T1000 (cell line): Measurements from ENCODE around the gene CLEC2A.
"Not testable (repeated sequence)": the region's sequence is repeated elsewhere in the genome, so short reads cannot be mapped to it uniquely, and the experiment has no call there.

Experiments used
- DNase-seq: peaks from one replicate; lab custom pipeline; 2025; ENCODE audit warnings: mixed read lengths; lab: John Stamatoyannopoulos, UW

CLEC2A gene

GRCh38 chr12:9932270-9932669, at the start of gene CLEC2A:
Gene CLEC2A, minus strand, starts transcription at chr12:9932370. Its CDS starts 41 bp downstream, at chr12:9932329.
- no peak for DNase-seq

DNA sequence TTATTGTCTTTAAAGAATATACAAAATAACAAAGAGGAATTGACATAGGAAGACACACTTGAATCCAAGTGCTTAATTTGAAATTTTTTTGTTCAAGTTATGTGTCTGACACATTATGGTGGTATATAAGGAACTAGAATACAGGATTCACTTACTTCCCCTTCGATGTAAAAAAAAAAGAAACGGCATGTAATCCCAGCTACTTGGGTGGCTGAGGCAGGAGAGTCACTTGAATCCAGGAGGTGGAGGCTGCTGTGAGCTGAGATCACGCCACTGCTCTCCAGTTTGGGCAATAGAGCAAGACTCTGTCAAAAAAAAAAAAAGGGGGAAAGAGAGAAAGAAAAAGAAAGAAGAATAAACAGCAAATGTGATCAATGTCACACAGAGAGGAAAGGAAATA, 48.0 kb upstream of the CLEC2A start:
- no peak for DNase-seq

- no peak for DNase-seq
These were observed 45.7 kb upstream of the CLEC2A start for GRCh38 chr12:9977916-9978315.

DNA sequence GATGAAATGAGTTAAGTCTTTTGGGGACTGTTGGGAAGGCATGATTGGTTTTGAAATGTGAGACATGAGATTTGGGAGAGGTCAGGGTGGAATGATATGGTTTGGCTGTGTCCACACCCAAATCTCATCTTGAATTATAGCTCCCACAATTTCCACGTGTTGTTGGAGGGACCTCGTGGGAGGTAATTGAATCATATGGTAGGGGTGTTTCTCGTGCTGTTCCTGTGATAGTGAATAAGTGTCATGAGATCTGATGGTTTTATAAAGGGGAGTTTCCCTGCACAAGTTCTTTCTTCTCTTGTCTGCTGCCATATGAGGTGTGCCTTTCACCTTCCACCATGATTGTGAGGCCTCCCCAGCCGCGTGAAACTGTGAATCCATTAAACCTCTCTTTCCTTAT, 44.5 kb upstream of the CLEC2A start:
- DNase-seq: not testable (repeated sequence)

DNA sequence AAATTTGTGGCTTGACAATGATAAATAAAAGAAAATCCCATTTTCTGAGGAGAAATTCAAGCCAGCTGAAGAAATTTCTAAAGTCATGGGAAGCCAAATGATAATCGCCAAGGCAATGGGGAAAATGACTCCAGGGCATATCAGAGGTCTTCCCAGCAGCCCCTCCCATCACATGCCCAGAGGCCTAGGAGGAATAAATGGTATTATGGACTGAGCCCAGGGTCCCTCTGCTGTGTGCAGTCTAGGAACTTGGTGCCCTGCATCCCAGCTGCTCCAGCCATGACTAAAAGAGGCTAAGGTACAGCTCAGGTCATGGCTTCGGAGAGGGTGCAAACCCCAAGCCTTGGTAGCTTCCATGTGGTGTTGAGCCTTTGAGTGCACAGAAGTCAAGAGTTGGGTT, 43.4 kb upstream of the CLEC2A start:
- DNase-seq: no peak

DNA sequence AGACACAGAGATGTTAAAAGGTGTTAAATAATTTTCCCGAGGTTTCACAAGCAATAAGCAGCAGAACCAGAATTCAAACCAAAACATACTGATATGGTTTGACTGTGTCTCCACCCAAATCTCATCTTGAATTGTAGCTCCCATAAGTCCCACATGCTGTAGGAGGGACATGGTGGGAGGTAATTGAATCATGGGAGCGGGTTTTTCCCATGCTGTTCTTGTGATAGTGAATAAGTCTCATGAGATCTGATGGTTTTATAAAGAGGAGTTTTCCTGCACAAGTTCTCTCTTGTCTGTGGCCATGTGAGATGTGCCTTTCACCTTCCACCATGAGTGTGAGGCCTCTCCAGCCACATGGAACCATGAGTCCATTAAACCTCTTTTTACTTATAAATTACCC, 42.6 kb upstream of the CLEC2A start:
- DNase-seq: not testable (repeated sequence)

GRCh38 chr12:9973949-9974348, 41.8 kb upstream of the CLEC2A start:
- DNase-seq: no peak

DNA sequence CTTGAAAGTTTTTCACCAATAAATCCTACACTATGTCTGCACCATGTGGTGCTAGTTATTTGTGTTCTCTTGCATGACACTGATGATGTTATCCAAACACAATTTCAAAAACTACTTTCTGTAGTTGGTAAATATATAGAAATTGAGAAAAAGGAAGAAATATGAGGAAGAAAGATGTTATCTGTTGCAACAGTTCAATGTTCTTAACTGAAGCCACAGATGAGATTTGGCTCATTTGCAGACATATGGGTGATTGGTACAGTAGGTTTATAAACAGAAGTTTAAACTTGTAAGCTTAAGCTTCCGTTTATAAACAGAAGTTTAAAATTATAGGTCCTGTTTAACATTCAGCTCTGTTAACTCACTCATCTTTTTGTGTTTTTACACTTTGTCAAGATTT, 39.0 kb upstream of the CLEC2A start, which contains the start of gene CLEC12A:
TSS of gene CLEC12A (plus strand) at position 229 of the 400 bp plus-strand sequence. CDS start 188 bp downstream, outside the sequence.
- no peak for DNase-seq

- no peak for DNase-seq
These were observed 37.5 kb upstream of the CLEC2A start for GRCh38 chr12:9969673-9970072.

DNA sequence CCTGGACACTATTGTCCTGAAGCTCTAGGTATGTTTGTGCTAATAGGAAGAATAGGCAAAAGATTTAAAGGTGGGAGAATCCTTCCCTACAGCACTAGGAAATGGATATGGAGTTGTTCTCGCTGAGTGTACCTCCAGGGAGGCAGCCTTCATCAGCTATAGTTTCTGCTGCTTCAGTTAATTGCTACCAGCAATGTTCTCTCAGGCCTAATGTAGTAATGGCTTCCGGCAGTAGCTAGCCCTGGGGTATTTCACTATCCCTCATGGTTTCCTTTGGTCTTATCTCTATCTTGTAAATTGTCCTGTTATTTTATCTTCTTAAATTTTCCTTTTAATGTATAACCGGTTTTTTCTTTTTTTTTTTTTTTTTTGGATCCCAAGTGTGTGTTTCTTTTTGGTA, 29.7 kb upstream of the CLEC2A start:
- no peak for DNase-seq

GRCh38 chr12:9961106-9961505, 28.9 kb upstream of the CLEC2A start:
- no peak for DNase-seq

DNA sequence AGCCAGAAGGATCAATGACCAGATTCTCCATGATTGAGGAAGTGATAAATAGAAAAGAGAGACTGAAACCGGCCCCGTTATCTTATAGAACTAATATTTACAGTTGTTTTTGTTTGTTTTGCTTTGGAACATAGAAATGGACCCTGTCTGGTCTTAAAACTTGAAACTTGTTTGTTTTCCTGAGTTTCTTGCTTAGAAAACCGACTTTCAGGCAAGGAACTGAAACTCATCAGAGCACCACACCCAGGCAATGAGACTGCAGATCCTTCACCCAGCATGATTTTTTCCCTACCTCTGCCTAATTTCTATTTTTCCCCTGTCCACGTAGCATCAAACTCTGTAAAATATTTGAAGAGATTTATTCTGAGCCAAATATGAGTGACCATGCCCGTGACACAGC, 28.4 kb upstream of the CLEC2A start:
- no peak for DNase-seq

DNA sequence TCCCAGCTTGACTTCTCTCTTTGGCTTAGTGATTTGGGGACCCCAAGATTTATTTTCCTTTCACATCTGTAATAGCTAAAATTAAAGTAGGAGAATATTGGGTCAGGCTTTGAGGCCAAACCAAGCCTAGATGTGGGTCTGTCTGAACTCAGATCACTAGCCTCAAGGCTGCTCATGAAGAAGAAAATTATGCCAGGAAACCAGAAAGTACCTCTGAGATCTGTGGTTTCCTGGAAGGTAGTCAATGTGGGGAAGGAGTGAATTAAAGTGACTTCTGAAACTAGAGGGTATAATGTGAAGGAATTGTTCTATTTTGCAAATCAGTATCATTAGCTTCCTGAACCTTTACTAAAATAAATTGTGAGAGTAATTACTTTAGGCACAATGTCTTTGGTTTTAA, 25.7 kb upstream of the CLEC2A start:
- no peak for DNase-seq

GRCh38 chr12:9952954-9953729, 21.0 kb upstream of the CLEC2A start:
- not testable (repeated sequence) for DNase-seq

- DNase-seq: no peak
These were observed 19.0 kb upstream of the CLEC2A start for GRCh38 chr12:9951026-9951675.

DNA sequence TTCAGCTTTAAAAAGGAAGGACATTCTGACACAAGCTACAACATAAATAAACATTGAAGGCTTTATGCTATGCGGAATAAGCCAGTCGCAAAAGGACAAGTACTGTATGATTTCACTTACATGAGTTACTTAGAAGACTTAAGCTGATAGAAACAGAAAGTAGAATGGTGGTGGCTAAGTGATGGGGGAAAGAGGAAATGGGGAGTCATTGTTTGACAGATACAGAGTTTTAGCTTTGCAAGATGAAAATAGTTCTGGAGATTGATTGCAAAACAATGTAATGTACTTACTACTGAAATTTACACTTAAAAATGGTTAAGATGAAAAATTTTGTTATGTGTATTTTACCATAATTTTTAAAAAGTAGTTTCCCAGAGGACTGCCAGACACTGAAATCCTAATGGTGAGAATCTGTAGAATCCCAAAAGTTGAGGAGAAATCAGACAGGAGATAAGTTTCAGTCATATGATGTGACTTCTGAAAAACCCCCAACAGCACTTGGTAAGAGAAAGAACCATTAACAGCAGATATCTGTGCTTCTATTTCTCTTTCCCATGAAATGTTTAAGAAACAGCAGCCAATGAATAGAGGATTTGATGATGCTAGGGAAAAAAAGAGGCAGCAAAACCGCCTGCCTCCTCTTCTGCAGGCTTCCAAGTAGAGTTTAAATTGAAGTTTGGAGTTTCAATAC, 16.6 kb upstream of the CLEC2A start:
- no peak for DNase-seq

- no peak for DNase-seq
These were observed 15.5 kb upstream of the CLEC2A start for GRCh38 chr12:9947674-9948073.

DNA sequence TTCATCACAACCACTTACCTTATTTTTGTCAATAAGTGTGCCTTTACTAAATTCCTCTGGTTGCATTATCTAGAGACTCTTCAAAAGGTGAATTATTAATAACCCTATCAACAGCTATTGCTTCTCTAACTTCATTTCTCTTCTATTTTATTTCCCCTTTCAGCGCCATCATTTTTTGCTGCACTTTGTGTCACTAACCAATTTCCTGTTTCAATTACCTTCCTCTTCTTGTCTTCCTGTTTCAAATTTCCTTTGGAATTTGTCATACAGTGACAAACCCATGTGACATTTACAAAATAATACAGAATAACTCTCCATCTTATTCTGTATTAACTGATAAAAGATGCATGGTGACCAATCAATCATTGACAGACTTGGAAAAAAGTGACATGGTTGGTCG, 12.2 kb upstream of the CLEC2A start:
- no peak for DNase-seq

- DNase-seq: no peak
These were observed 11.1 kb upstream of the CLEC2A start for GRCh38 chr12:9943240-9943639.

DNA sequence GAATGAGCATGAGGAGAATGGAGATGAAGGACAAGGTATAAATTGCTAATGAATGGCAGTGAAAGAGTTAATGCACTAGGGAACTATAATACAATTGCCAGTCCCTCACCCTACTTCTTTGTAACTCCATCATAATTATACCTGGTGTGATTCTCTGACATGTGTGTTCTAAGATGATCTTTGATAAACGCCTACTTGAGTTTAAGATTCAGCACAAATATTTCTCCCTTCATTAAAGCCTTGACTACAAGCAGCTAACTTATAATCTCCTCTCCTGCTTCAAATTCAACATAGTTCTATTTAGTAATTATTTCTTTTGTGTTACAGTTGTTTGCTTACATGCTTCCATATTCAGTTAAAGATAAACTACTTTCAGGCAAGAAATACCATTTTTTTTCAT, 9.7 kb upstream of the CLEC2A start:
- no peak for DNase-seq

DNA sequence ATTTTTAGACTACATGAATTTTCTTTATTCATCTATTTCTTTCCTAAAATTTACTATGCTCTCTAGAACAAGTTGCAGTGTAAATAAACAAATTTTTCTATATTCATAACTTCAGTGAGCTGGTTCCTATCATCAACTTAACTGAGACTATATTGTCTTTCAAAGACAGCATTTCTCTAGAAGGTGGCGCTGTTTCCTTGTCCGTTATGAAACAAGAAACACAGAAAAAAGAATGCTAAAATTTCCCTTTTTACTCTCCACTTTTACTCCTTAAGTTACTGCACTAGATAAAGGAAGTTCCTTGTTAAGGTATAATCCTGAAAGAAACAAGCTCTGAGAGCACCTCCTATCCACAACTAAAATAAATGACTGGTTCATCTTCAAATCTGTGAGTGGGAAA, 8.2 kb upstream of the CLEC2A start:
- no peak for DNase-seq

DNA sequence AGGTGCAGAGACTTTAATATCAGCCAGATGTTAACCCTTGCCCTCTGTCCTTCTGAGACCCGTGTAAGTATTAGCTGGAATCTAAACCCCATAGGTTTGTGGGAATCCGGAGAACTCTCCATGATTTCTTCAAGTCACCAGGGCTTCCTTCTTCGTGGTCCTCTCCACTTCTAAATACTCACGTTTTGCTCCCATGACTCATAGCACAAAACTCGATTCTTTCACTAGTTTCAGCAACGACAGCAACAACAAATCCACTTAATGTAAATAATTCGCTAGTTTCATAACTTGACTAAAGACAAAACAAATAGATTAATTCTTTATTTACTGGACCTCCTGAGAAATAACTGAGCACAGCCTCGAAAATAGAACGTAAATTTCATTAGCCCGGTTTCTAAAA, 4.4 kb upstream of the CLEC2A start:
- DNase-seq: no peak

DNA sequence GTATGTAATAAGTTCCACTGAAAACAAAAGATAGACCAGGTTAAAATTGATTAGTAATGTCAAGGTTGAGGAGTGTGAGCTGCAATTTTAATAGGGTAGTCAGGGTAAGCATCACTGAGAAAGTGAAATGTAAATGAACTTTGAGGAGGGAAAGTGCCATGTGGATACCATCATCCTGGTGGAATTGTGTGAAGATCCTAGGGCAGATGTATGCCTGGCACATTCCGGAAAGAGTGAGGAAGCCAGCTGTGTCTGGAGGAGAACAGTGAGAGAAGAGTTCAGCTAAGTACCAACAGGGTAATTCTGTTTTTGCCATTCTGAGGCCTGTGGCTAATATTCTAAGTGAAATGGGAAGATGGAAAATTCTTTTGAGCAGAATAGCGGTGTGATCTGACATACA, 2.9 kb upstream of the CLEC2A start:
- DNase-seq: no peak
